Hepatocyte (in vitro differentiated cells): ENCODE measurements around the gene IFI6.

ENCODE experiments used
- CTCF ChIP-seq: fragments of 200-600 bp; sonication (generic); IDR thresholded peaks from 2 replicates; pipeline ENCODE4 v1.5.1; 2016; ENCODE audit warnings: antibody characterized with exemption, mild to moderate bottlenecking; ENCODE audit not compliant: poor library complexity
- EZH2 ChIP-seq: fragments of 200-600 bp; sonication (generic); IDR thresholded peaks from 2 replicates; pipeline ENCODE4 v1.6.1; 2016; ENCODE audit warnings: antibody characterized with exemption, mild to moderate bottlenecking, borderline replicate concordance
- EZH2phosphoT487 ChIP-seq: fragments of 200-600 bp; sonication (generic); IDR thresholded peaks from one replicate; pipeline ENCODE4 v1.6.1; 2018; ENCODE audit warnings: antibody characterized with exemption, mild to moderate bottlenecking, low read depth, moderate library complexity; ENCODE audit not compliant: unreplicated experiment, severe bottlenecking

- TF ChIP-seq CTCF (no peak), EZH2 (no peak), EZH2phosphoT487 (no peak)
Measured at GRCh38 chr1:27627061-27627460, 44.9 kb downstream of the IFI6 start.
